ENCODE data around the gene PANX2. TPM values are rescaled to one million over a fixed set of nuclear protein-coding genes. Genes with fewer than 3 reads are reported as not detected.
A peak's percentile ranks its signal among the peaks of the same experiment; 100 is the strongest.

PANX2 gene
- total RNA-seq, 1 experiment from 2014 or later = 9.4 TPM

- no TSS peak for BruUV-seq (replicated peaks)
- intact Hi-C loops (cut with micrococcal nuclease) = loop anchor here (1.0 kb wide), 1 partner anchor 38 kb away; no protein-coding TSS in a partner anchor
- Histone ChIP-seq H2AFZ (ENCODE audit: low read length) (0 out of 2 replicates have a peak overlapping the region, but pooled peaks have one; percentile 7), H3K4me3 (ENCODE audit: low read length) (peak overlapping the region; percentile 77), H3K9me3 (ENCODE audit: low read length) (no peaks in the 10 kb centered on the region), H3K27ac (ENCODE audit: low read length) (peak overlapping the region; percentile 29), H3F3A (ENCODE audit: low read length, unreplicated experiment) (no peaks in the 10 kb centered on the region), H3K36me3 (ENCODE audit: low read depth, low read length) (no peaks in the 10 kb centered on the region), H3K4me2 (ENCODE audit: low read length) (peak overlapping the region; percentile 94), H3K27me3 (ENCODE audit: low read length) (no peaks in the 10 kb centered on the region), H4K20me1 (ENCODE audit: low read length) (no peaks in the 10 kb centered on the region), H3K9me2 (replicated peaks; ENCODE audit: low read length) (no peaks in the 10 kb centered on the region), H3K9ac (ENCODE audit: low read length) (peak overlapping the region; percentile 86), H3K4me1 (ENCODE audit: insufficient read depth, low read length) (peaks cover 43% of the 10 kb centered on the region), H3K79me2 (ENCODE audit: low read length) (peaks cover 53% of the 10 kb centered on the region)
- DNase-seq (peak; percentile 33), ATAC-seq (no peak)
- CTCF ChIA-PET = interaction anchor here (0.8 kb wide), 1 partner anchor 72 kb away, joined by 3 read pairs; no protein-coding TSS in a partner anchor
- POLR2A ChIA-PET (ENCODE audit: unreplicated experiment) = interaction anchor here (0.5 kb wide), 1 partner anchor 227 kb away, joined by 5 read pairs; the partner anchor contains the start of gene PIM3
- TF ChIP-seq CTCF (conservative IDR thresholded peaks at IDR 0.05; ENCODE audit: low read depth, low read length) (no peak), EZH2phosphoT487 (IDR thresholded peaks at IDR 0.05; ENCODE audit: borderline replicate concordance, low read length) (no peak), EZH2 (IDR thresholded peaks at IDR 0.05; ENCODE audit: low read length, unreplicated experiment) (no peak)
Observed at GRCh38 chr22:50186761-50187523, 16.4 kb downstream of the PANX2 start.

- peaks cover 48% of the 10 kb centered on the region for H3K4me1 ChIP-seq (ENCODE audit: insufficient read depth, low read length)
Observed at GRCh38 chr22:50188356-50188755, 17.8 kb downstream of the PANX2 start.

More at GRCh38 chr22:50188356-50188755, 17.8 kb downstream of the PANX2 start:
- no peak for DNase-seq
- no peak overlapping the region for H3K27ac ChIP-seq (ENCODE audit: low read length)
- H3K9ac ChIP-seq (ENCODE audit: low read length) = no peak overlapping the region
- peaks cover 68% of the 10 kb centered on the region for H3K79me2 ChIP-seq (ENCODE audit: low read length)
- ATAC-seq = no peak
- H3K9me2 ChIP-seq (replicated peaks; ENCODE audit: low read length) = no peaks in the 10 kb centered on the region
- H3K36me3 ChIP-seq (ENCODE audit: low read depth, low read length) = no peaks in the 10 kb centered on the region; the same call in 1 of the 2 replicates
- 0 out of 2 replicates have a peak, but pooled peaks cover 4% of the 10 kb centered on the region for H4K20me1 ChIP-seq (ENCODE audit: low read length)
- no peak for TF ChIP-seq EZH2 (IDR thresholded peaks at IDR 0.05; ENCODE audit: low read length, unreplicated experiment)
- TF ChIP-seq EZH2phosphoT487 (IDR thresholded peaks at IDR 0.05; ENCODE audit: borderline replicate concordance, low read length) = no peak
- TF ChIP-seq CTCF (conservative IDR thresholded peaks at IDR 0.05; ENCODE audit: low read depth, low read length) = no peak
- CTCF ChIA-PET = no interaction called here
- POLR2A ChIA-PET (ENCODE audit: unreplicated experiment) = no interaction called here
- intact Hi-C loops (cut with micrococcal nuclease) = no loop called here
- H3F3A ChIP-seq (ENCODE audit: low read length, unreplicated experiment) = no peaks in the 10 kb centered on the region
- no peak overlapping the region for H3K4me2 ChIP-seq (ENCODE audit: low read length)
- no peaks in the 10 kb centered on the region for H3K9me3 ChIP-seq (ENCODE audit: low read length)
- no peak overlapping the region for H2AFZ ChIP-seq (ENCODE audit: low read length)
- no peak overlapping the region for H3K4me3 ChIP-seq (ENCODE audit: low read length)
- no TSS peak for BruUV-seq (replicated peaks)
- H3K27me3 ChIP-seq (ENCODE audit: low read length) = no peaks in the 10 kb centered on the region
